ENCODE measurements around the gene TRIL. TPM values are rescaled to one million over a fixed set of nuclear protein-coding genes. Genes with fewer than 3 reads are reported as not detected.

Gene TRIL
- 0.01 TPM in 1 of 2 replicates, not detected in the other for polyA plus RNA-seq (2011; rRNA removed)
- 0.05 TPM in 2 replicates for polyA minus RNA-seq (2011; rRNA and poly(A)+ RNA removed)

- H3K36me3 ChIP-seq (ENCODE audit: control insufficient read depth, insufficient read depth, low read length) = no peaks in the 10 kb centered on the region
- ChIA-PET CTCF (interaction anchor here (1.0 to 3.5 kb wide), 10 partner anchors 13 to 148 kb away, joined by 3 to 38 read pairs (median 10); no protein-coding TSS in a partner anchor), POLR2A (interaction anchor here (0.6 kb wide), 1 partner anchor 270 kb away, joined by 4 read pairs; no protein-coding TSS in a partner anchor)
- no peak for TF ChIP-seq CTCF (IDR thresholded peaks at IDR 0.05; ENCODE audit: insufficient read depth, low read depth, low read length)
- DNase-seq (ENCODE audit: low read depth) = no peak
- peaks cover 35% of the 10 kb centered on the region for H3K27me3 ChIP-seq (ENCODE audit: control insufficient read depth, insufficient read depth, low read length)
- H3K4me3 ChIP-seq (ENCODE audit: low read depth, low read length) = peak within 1 kb of the TSS; percentile 30
These were observed at the start of gene TRIL for GRCh38 chr7:28958235-28958979. Gene TRIL, minus strand, starts transcription at chr7:28958330. Its CDS starts 284 bp downstream, at chr7:28958046.

DNA sequence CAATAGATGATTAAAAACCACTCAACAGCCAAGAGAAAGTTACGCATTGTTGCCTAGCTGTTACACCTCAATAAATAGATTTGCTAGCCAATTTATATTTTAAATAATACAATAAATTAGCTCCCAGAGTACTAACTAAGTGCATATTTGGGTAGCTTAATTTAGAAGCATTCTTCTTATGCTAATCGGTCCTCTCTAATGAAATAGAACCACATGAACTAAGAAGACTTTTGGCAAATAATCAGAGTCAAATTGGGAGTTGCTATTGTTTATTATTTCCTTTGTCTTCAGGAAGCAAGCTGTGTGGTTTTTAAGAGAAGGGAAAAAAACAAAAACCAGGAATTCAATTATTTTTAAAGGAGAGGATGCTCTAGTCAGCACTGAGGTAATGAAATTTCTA lies 49.0 kb upstream of the TRIL start:
- H3K4me3 ChIP-seq (ENCODE audit: low read depth, low read length) = no peak overlapping the region
- ChIA-PET POLR2A (no interaction called here), CTCF (no interaction called here)
- DNase-seq (ENCODE audit: low read depth) = no peak
- peaks cover 3% of the 10 kb centered on the region; the same call in 1 of the 2 replicates for H3K27me3 ChIP-seq (ENCODE audit: control insufficient read depth, insufficient read depth, low read length)
- no peaks in the 10 kb centered on the region for H3K36me3 ChIP-seq (ENCODE audit: control insufficient read depth, insufficient read depth, low read length)
- TF ChIP-seq CTCF (IDR thresholded peaks at IDR 0.05; ENCODE audit: insufficient read depth, low read depth, low read length) = no peak

DNA sequence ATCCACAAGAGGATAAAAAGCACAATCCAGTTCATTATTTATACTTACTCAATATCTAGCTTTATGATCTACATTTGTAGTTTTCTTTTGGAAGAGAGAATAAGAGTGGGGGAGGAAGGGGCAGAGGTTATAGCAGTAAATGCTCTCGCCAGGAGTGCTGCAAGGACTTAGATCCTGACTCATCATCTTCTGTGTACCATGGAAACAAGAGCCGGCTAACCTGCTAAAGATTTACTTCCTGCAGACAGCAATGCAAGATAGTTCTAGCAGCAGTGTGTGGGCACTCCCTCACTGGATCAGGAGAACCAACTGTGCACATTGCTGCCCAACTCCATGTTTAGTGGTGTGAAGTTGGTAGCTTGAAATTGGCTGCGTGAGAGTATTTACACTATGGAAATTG lies 47.7 kb upstream of the TRIL start:
- Histone ChIP-seq H3K4me3 (ENCODE audit: low read depth, low read length) (no peak overlapping the region), H3K36me3 (ENCODE audit: control insufficient read depth, insufficient read depth, low read length) (no peaks in the 10 kb centered on the region), H3K27me3 (ENCODE audit: control insufficient read depth, insufficient read depth, low read length) (peaks cover 6% of the 10 kb centered on the region)
- CTCF ChIA-PET = no interaction called here
- no peak for DNase-seq (ENCODE audit: low read depth)
- POLR2A ChIA-PET = no interaction called here
- TF ChIP-seq CTCF (IDR thresholded peaks at IDR 0.05; ENCODE audit: insufficient read depth, low read depth, low read length) = no peak

- ChIA-PET POLR2A (no interaction called here), CTCF (no interaction called here)
- H3K36me3 ChIP-seq (ENCODE audit: control insufficient read depth, insufficient read depth, low read length) = no peaks in the 10 kb centered on the region
- TF ChIP-seq CTCF (IDR thresholded peaks at IDR 0.05; ENCODE audit: insufficient read depth, low read depth, low read length) = no peak
- H3K4me3 ChIP-seq (ENCODE audit: low read depth, low read length) = no peak overlapping the region
- H3K27me3 ChIP-seq (ENCODE audit: control insufficient read depth, insufficient read depth, low read length) = peaks cover 6% of the 10 kb centered on the region
- DNase-seq (ENCODE audit: low read depth) = no peak
These were observed 47.3 kb upstream of the TRIL start for GRCh38 chr7:29005406-29005805.

- H3K36me3 ChIP-seq (ENCODE audit: control insufficient read depth, insufficient read depth, low read length) = no peaks in the 10 kb centered on the region
- no peak overlapping the region for H3K4me3 ChIP-seq (ENCODE audit: low read depth, low read length)
- DNase-seq (ENCODE audit: low read depth) = no peak
- CTCF ChIA-PET = no interaction called here
- no peak for TF ChIP-seq CTCF (IDR thresholded peaks at IDR 0.05; ENCODE audit: insufficient read depth, low read depth, low read length)
- peaks cover 6% of the 10 kb centered on the region for H3K27me3 ChIP-seq (ENCODE audit: control insufficient read depth, insufficient read depth, low read length)
- POLR2A ChIA-PET = no interaction called here
These were observed 45.6 kb upstream of the TRIL start for GRCh38 chr7:29003703-29004102.
